HFF-Myc (cell line): Measurements from ENCODE around the gene ZFR2.
A peak's percentile ranks its signal among the peaks of the same experiment; 100 is the strongest.

Experiments used
- DNase-seq: peaks from one replicate; pipeline ENCODE4 v3.0.0-alpha.2; 2011; ENCODE audit warnings: low read depth; ENCODE audit errors: extremely low read depth
- H3K4me3 ChIP-seq: replicated peaks from 2 replicates; pipeline ENCODE4 v1.5.1; 2011; ENCODE audit warnings: low read depth, mild to moderate bottlenecking, control low read depth, low read length
- TF ChIP-seq, protein P1 (sequence below): IDR thresholded peaks from 2 replicates; pipeline ENCODE4 v1.5.1; 2012; ENCODE audit warnings: mild to moderate bottlenecking, low read depth, low read length, control low read depth; ENCODE audit errors: missing control alignments

The ZFR2 gene

DNA sequence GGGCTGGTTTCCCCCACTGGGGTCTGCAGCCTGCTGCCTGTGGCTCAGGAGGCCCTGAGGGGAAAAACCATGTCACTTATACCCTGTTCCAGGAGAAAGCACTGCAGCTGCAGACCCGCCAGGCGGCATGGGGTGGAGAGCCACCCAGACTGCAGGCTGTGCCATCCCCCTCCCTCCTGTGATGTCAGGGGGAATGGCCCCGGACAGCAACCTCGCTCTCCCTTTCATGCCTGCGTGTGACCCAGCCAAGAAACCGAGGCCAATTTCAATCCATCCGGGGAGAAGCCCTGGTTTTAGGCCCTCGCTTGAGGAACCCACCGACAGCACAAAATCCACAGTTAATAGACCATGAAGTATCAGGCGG lies 45.5 kb downstream of the ZFR2 start:
- DNase-seq = no peak
- TF ChIP-seq, protein P1, sequence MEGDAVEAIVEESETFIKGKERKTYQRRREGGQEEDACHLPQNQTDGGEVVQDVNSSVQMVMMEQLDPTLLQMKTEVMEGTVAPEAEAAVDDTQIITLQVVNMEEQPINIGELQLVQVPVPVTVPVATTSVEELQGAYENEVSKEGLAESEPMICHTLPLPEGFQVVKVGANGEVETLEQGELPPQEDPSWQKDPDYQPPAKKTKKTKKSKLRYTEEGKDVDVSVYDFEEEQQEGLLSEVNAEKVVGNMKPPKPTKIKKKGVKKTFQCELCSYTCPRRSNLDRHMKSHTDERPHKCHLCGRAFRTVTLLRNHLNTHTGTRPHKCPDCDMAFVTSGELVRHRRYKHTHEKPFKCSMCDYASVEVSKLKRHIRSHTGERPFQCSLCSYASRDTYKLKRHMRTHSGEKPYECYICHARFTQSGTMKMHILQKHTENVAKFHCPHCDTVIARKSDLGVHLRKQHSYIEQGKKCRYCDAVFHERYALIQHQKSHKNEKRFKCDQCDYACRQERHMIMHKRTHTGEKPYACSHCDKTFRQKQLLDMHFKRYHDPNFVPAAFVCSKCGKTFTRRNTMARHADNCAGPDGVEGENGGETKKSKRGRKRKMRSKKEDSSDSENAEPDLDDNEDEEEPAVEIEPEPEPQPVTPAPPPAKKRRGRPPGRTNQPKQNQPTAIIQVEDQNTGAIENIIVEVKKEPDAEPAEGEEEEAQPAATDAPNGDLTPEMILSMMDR = no peak
- no peak overlapping the region for H3K4me3 ChIP-seq

GRCh38 chr19:3822683-3823349 lies 46.0 kb downstream of the ZFR2 start:
- TF ChIP-seq, protein P1 = no peak
- DNase-seq = no peak
- H3K4me3 ChIP-seq = no peak overlapping the region

GRCh38 chr19:3821857-3822364 lies 46.9 kb downstream of the ZFR2 start:
- DNase-seq = no peak
- no peak overlapping the region for H3K4me3 ChIP-seq
- TF ChIP-seq, protein P1 = peak; percentile 97

GRCh38 chr19:3821156-3821555 lies 47.7 kb downstream of the ZFR2 start:
- no peak for DNase-seq
- TF ChIP-seq, protein P1 = no peak
- no peak overlapping the region for H3K4me3 ChIP-seq

DNA sequence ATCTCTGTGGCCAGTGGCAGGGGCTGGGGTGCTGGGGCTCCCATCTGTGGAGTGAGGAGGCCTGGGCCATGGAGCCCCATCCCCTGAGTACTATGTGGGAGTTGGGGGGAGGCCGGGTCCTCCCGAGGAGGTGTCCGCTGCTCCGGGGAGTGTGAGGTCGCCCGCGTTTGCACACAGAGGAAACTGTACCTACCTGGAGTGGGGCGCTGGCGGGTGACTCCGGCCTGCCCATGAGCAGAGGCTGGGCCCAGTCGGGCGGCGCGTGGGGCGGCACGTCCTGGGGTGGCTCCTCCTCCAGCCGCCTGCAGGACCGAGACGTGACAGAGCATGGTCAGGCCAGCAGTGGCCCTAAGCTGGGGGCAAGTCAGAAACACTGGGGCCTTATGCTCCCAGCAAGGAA lies 48.8 kb downstream of the ZFR2 start:
- no peak overlapping the region for H3K4me3 ChIP-seq
- DNase-seq = no peak
- TF ChIP-seq, protein P1 = no peak

DNA sequence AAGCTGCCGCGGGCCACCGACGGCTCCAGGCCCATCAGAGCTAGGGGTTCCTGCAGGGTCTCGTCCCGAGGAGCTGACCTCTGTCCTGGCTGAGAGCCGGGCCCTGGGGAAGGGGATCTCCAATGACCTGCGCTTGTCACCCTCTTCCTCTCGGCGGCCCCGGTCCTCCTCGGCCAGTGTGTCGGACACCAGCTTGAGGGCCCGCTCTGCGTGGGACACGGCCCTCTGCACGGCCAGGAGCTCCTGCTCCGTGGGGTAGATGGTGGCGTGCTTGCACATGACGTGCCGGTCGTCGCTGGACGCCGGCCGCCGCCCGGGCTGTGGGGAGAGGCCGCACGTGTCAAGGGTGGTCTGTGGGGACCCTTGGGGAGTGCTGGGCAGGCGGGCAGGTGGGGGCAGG lies 49.9 kb downstream of the ZFR2 start:
- TF ChIP-seq, protein P1 = no peak
- no peak overlapping the region for H3K4me3 ChIP-seq
- DNase-seq = no peak

GRCh38 chr19:3818466-3818865 lies 50.4 kb downstream of the ZFR2 start:
- no peak for DNase-seq

More at GRCh38 chr19:3818466-3818865, 50.4 kb downstream of the ZFR2 start:
- H3K4me3 ChIP-seq = no peak overlapping the region
- TF ChIP-seq, protein P1 = no peak
